Suppressor macrophage (primary cell): ENCODE results near the gene SEZ6L.

Experiments used
- DNase-seq, 4 experiments: peaks; one replicate each; pipeline ENCODE4 v3.0.0-alpha.2; 2020 to 2022

Gene SEZ6L

DNA sequence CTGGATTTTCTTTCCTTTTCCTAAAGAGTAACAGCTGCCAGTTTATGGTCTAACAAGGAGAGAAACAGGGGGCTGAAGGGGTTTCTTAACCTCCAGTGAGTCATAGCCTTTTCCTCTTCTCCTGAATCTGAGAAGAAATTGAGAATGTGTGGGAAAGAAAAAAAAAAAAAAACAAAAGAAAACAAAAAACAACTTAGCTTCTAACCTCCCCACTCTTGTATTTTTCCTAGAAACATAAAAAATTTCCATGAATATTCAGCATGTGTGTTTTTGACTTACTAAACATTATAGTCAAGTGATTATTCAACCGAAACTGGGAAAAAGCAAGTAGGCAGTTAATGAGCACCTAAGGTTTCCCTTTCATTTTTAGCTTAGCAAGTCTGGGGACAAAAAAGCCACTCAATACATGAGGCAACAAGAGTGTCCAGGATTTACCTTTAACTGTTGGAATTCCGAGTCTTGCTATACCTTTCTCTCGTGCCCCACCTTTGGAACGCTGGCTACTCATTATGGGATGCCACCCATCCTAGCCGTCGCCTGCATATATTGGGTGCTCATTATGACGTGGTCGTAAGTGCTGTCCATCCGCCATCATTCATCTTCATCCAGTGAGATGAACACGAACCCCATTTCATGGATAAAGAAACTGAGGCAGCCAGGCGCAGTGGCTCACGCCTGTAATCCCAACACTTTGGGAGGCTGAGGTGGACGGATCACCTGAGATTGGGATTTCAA is 262.2 kb downstream of the SEZ6L start:
- DNase-seq, result peak in 2 of 4 experiments; percentile 14 to 16

DNA sequence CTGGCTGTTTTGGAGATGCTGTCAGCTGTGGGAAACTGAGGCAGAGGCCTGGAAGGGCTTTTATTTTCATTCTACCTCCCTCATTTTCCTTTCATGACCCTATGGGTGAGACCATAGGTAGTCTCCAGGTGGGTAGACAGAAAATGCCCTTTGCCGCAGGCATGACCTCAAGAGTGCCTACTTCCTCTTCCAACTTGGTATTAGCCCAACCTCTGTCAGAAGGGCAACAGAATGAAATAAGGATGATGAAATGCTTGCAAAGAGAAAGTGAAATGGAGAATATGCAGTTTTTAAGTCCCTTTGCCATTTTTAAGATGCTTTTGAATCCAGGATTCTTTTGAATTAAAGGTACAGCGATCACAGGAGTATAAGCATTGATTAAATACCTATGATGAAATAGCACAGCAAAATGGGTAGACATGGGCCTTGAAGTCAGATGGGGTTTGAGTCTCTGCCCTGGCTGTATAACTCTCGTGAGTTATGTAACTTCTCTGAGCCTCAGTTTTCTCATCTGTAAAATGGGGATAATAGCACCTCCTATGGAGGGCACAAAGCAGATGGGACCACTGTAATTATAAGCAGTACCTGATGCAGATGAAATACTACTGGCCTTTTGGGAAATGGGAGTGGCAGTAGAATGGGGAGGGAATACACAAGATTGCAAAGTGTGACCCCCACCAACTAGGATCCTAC is 263.5 kb downstream of the SEZ6L start:
- DNase-seq, result peak; percentile 48 to 84 (median 76)
